ENCODE data around the gene CNTN4. TPM values are rescaled to one million over a fixed set of nuclear protein-coding genes. Genes with fewer than 3 reads are reported as not detected.

CNTN4 gene
- total RNA-seq, 1 donor from 2014 or later = 22.1 TPM

- no peak for DNase-seq (ENCODE audit: extremely low spot score in 2 of 2)
- Histone ChIP-seq H3K9me3 (no peaks in the 10 kb centered on the region), H3K27ac (no peak overlapping the region), H3K4me1 (no peaks in the 10 kb centered on the region), H3K27me3 (no peaks in the 10 kb centered on the region), H3K36me3 (no peaks in the 10 kb centered on the region), H3K4me3 (no peak overlapping the region)
- TF ChIP-seq POLR2A (IDR thresholded peaks at IDR 0.05) (no peak), POLR2AphosphoS5 (IDR thresholded peaks at IDR 0.05; ENCODE audit: insufficient read depth in 1 of 2, low read depth in 1 of 2) (no peak)
- TF ChIP-seq, protein P1, sequence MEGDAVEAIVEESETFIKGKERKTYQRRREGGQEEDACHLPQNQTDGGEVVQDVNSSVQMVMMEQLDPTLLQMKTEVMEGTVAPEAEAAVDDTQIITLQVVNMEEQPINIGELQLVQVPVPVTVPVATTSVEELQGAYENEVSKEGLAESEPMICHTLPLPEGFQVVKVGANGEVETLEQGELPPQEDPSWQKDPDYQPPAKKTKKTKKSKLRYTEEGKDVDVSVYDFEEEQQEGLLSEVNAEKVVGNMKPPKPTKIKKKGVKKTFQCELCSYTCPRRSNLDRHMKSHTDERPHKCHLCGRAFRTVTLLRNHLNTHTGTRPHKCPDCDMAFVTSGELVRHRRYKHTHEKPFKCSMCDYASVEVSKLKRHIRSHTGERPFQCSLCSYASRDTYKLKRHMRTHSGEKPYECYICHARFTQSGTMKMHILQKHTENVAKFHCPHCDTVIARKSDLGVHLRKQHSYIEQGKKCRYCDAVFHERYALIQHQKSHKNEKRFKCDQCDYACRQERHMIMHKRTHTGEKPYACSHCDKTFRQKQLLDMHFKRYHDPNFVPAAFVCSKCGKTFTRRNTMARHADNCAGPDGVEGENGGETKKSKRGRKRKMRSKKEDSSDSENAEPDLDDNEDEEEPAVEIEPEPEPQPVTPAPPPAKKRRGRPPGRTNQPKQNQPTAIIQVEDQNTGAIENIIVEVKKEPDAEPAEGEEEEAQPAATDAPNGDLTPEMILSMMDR (IDR thresholded peaks at IDR 0.05) = no peak
- intact Hi-C loops (cut with DNase I) = no loop called here
Measured at GRCh38 chr3:2870724-2871333, 772.2 kb downstream of the CNTN4 start.

DNA sequence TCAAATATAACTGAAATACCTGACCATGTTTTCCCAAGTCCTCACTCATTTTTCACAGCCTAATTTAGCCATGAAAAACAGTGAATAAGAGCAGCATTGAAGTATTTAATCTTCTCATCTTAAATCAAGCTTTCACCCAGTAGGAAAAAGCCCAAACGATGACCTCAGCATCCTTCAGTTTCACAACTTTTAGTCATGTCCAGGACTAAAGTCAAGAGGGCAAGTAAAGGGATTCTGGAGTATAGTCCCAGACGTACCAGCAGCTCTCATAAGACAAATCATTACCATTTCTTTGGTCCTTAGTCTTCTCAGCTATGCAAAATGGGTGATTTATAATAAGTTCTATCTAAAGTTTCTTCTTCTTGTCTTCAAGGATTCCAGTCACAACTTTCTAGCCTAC, 774.2 kb downstream of the CNTN4 start:
- Histone ChIP-seq H3K4me3 (no peak overlapping the region), H3K4me1 (no peaks in the 10 kb centered on the region), H3K27ac (no peak overlapping the region), H3K9me3 (no peaks in the 10 kb centered on the region), H3K27me3 (no peaks in the 10 kb centered on the region), H3K36me3 (no peaks in the 10 kb centered on the region)
- intact Hi-C loops (cut with DNase I) = no loop called here
- no peak for DNase-seq (ENCODE audit: extremely low spot score in 2 of 2)
- TF ChIP-seq, protein P1 (IDR thresholded peaks at IDR 0.05) = no peak

DNA sequence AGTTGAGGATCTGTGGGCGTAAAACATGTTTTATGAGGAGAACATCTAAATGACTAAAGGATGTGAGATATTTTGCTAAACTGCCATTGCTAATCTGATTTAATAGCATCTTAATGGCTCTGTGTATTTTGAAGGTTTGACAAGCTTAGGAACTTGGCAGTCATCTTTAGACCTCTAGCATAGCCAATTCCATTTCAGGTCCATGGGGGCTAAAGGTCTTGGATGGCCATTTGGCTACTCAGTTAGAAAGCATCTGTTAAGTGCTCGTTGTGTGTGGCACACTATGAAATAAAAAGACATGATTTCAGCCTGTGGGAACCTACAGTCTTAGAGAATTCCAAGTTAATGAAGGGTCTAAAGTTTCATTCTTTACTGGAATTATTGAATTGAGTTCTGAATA, 775.3 kb downstream of the CNTN4 start:
- Histone ChIP-seq H3K27ac (no peak overlapping the region), H3K36me3 (no peaks in the 10 kb centered on the region), H3K4me3 (no peak overlapping the region), H3K4me1 (no peaks in the 10 kb centered on the region), H3K27me3 (no peaks in the 10 kb centered on the region), H3K9me3 (no peaks in the 10 kb centered on the region)
- intact Hi-C loops (cut with DNase I) = no loop called here
- no peak for DNase-seq (ENCODE audit: extremely low spot score in 2 of 2)
- TF ChIP-seq, protein P1 (IDR thresholded peaks at IDR 0.05) = no peak
- no peak for TF ChIP-seq POLR2AphosphoS5 (IDR thresholded peaks at IDR 0.05; ENCODE audit: insufficient read depth in 1 of 2, low read depth in 1 of 2)
- TF ChIP-seq POLR2A (IDR thresholded peaks at IDR 0.05) = no peak

DNA sequence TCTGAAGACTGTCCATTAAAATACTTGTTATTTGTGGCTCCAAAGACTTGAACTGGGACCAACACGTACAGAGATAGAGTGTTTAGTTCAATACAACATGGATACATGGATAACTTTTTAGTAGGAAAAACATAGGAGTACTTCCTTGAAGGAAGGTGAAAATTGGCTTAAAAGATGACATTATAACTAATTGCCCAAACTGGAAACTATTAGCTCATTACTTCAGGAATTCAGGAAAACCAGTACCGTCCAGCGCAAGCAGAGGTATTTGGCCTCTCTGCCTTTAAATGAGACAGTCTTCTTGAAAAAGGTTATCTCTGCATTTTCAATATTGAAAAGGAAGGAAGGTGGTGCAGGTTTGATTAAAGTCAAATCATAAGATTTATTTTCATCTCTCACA, 777.0 kb downstream of the CNTN4 start:
- TF ChIP-seq POLR2A (IDR thresholded peaks at IDR 0.05) = no peak
- TF ChIP-seq, protein P1 (IDR thresholded peaks at IDR 0.05) = no peak
- TF ChIP-seq POLR2AphosphoS5 (IDR thresholded peaks at IDR 0.05; ENCODE audit: insufficient read depth in 1 of 2, low read depth in 1 of 2) = no peak
- Histone ChIP-seq H3K9me3 (no peaks in the 10 kb centered on the region), H3K4me1 (no peaks in the 10 kb centered on the region), H3K36me3 (no peaks in the 10 kb centered on the region), H3K27me3 (no peaks in the 10 kb centered on the region), H3K27ac (no peak overlapping the region), H3K4me3 (no peak overlapping the region)
- intact Hi-C loops (cut with DNase I) = no loop called here
- DNase-seq (ENCODE audit: extremely low spot score in 2 of 2) = no peak

- no peak for DNase-seq (ENCODE audit: extremely low spot score in 2 of 2)
- intact Hi-C loops (cut with DNase I) = no loop called here
- Histone ChIP-seq H3K27me3 (no peaks in the 10 kb centered on the region), H3K9me3 (no peaks in the 10 kb centered on the region), H3K27ac (no peak overlapping the region), H3K4me3 (no peak overlapping the region), H3K36me3 (no peaks in the 10 kb centered on the region), H3K4me1 (no peaks in the 10 kb centered on the region)
- TF ChIP-seq, protein P1 (IDR thresholded peaks at IDR 0.05) = no peak
- TF ChIP-seq POLR2AphosphoS5 (IDR thresholded peaks at IDR 0.05; ENCODE audit: insufficient read depth in 1 of 2, low read depth in 1 of 2) = no peak
Measured at GRCh38 chr3:2876362-2876761, 777.7 kb downstream of the CNTN4 start.

All from vagina (tissue), 2 donors.